SK-N-SH (cell line): ENCODE measurements around the gene IQSEC3. TPM values are rescaled to one million over a fixed set of nuclear protein-coding genes. Genes with fewer than 3 reads are reported as not detected.

Experiments used
- CTCF ChIA-PET: fragments of 300-600, 350-600 bp; formaldehyde crosslinking; extraction: SDS; loops from one replicate; lab custom pipeline; 2021; lab: Yijun Ruan, JAX
- POLR2A ChIA-PET: fragments of 350-600 bp; sonication (Branson Sonifier 250); formaldehyde crosslinking; extraction: SDS; loops from one replicate; lab custom pipeline; 2020; ENCODE audit warnings: antibody characterized with exemption, inconsistent platforms; lab: Yijun Ruan, JAX
- DNase-seq: peaks from one replicate; pipeline ENCODE4 v3.0.0; 2012
- H2AFZ ChIP-seq: fragments of 200-600 bp; sonication (generic); 2 replicates; pipeline ENCODE4 v1.8.1; 2016; ENCODE audit warnings: antibody characterized with exemption, mild to moderate bottlenecking, low read depth
- H3F3A ChIP-seq: fragments of 200-600 bp; sonication (generic); replicated peaks from 2 replicates; pipeline ENCODE3; 2016; ENCODE audit warnings: antibody characterized with exemption, mild to moderate bottlenecking; ENCODE audit not compliant: insufficient read depth
- H3K27ac ChIP-seq, 2 experiments: fragments of 200-500 bp in 1 of 2; fragments of 200-600 bp in 1 of 2; sonication (Bioruptor generic) in 1 of 2; sonication (generic), shearing (Covaris generic) in 1 of 2; 2 replicates each; pipeline versions ENCODE4 v1.5.1 to v1.6.1; 2014 to 2016; ENCODE audit warnings: low read depth in 2 of 2, inconsistent platforms in 1 of 2, low read length in 1 of 2, mild to moderate bottlenecking in 1 of 2, mixed read lengths in 1 of 2
- H3K27me3 ChIP-seq: fragments of 200-600 bp; sonication (generic), shearing (Covaris generic); 2 replicates; pipeline ENCODE4 v1.6.1; 2016; ENCODE audit warnings: mixed run types; ENCODE audit not compliant: insufficient read depth
- H3K36me3 ChIP-seq, 2 experiments: fragments of 200-500 bp in 1 of 2; fragments of 200-600 bp in 1 of 2; sonication (Bioruptor generic) in 1 of 2; sonication (generic) in 1 of 2; replicated peaks in 1 of 2; 2 replicates each; pipeline versions ENCODE3 to v1.5.1; 2014 to 2016; ENCODE audit warnings: low read length in 1 of 2, mild to moderate bottlenecking in 1 of 2; ENCODE audit not compliant: insufficient read depth in 2 of 2, control insufficient read depth in 1 of 2
- H3K4me1 ChIP-seq, 2 experiments: fragments of 200-500 bp in 1 of 2; fragments of 200-600 bp in 1 of 2; sonication (Bioruptor generic) in 1 of 2; sonication (generic), shearing (Covaris generic) in 1 of 2; 2 replicates each; pipeline versions ENCODE4 v1.5.1 to v1.6.1; 2014 to 2016; ENCODE audit warnings: low read depth in 1 of 2, low read length in 1 of 2, mixed run types in 1 of 2; ENCODE audit not compliant: insufficient read depth in 2 of 2, control insufficient read depth in 1 of 2
- H3K4me2 ChIP-seq: fragments of 200-600 bp; sonication (generic), shearing (Covaris generic); 2 replicates; pipeline ENCODE4 v1.6.1; 2017; ENCODE audit warnings: mixed run types
- H3K4me3 ChIP-seq, 2 experiments: fragments of 200-500 bp in 1 of 2; fragments of 200-600 bp in 1 of 2; sonication (Bioruptor generic) in 1 of 2; sonication (generic), shearing (Covaris generic) in 1 of 2; 2 replicates each; pipeline versions ENCODE4 v1.5.1 to v1.8.1; 2014 to 2016; ENCODE audit warnings: low read depth in 2 of 2, inconsistent platforms in 1 of 2, low read length in 1 of 2, mild to moderate bottlenecking in 1 of 2, mixed read lengths in 1 of 2, moderate library complexity in 1 of 2
- H3K79me2 ChIP-seq: fragments of 200-600 bp; sonication (generic); 2 replicates; pipeline ENCODE4 v1.8.1; 2017; ENCODE audit warnings: mild to moderate bottlenecking; ENCODE audit not compliant: insufficient read depth
- H3K9ac ChIP-seq: fragments of 200-600 bp; sonication (generic); 2 replicates; pipeline ENCODE4 v1.6.1; 2017; ENCODE audit warnings: mixed run types
- H3K9me2 ChIP-seq: fragments of 200-600 bp; sonication (generic); 2 replicates; pipeline ENCODE4 v1.6.1; 2017; ENCODE audit warnings: mixed run types
- H3K9me3 ChIP-seq: fragments of 200-600 bp; sonication (generic); 2 replicates; pipeline ENCODE4 v1.6.1; 2017; ENCODE audit warnings: mixed run types, mild to moderate bottlenecking, moderate library complexity
- H4K20me1 ChIP-seq: fragments of 200-600 bp; sonication (generic); 2 replicates; pipeline ENCODE4 v1.6.1; 2017; ENCODE audit warnings: mild to moderate bottlenecking, mixed run types; ENCODE audit not compliant: insufficient read depth
- CHD2 ChIP-seq: fragments of 150-350 bp; IDR thresholded peaks from 2 replicates; pipeline ENCODE4 v1.6.1; 2018; ENCODE audit warnings: low read length; ENCODE audit not compliant: partially characterized antibody
- CTCF ChIP-seq: fragments of 200-600 bp; sonication (generic); IDR thresholded peaks from 2 replicates; pipeline ENCODE4 v1.6.1; 2017; ENCODE audit warnings: antibody characterized with exemption, mild to moderate bottlenecking, moderate library complexity
- EP300 ChIP-seq, 2 experiments: IDR thresholded peaks; 2 replicates each; pipeline versions ENCODE4 v1.4.0 to v1.6.1; 2012; ENCODE audit warnings: borderline replicate concordance in 1 of 2, low read depth in 1 of 2, low read length in 1 of 2
- EZH2phosphoT487 ChIP-seq: fragments of 200-600 bp; sonication (generic); IDR thresholded peaks from 2 replicates; pipeline ENCODE4 v1.6.1; 2017; ENCODE audit warnings: low read depth, mixed run types, mild to moderate bottlenecking, antibody characterized with exemption, moderate library complexity, borderline replicate concordance
- FOXJ3 ChIP-seq: sonication (generic); formaldehyde crosslinking; IDR thresholded peaks from 2 replicates; pipeline ENCODE4 v1.5.1; 2020; ENCODE audit warnings: mild to moderate bottlenecking, missing genetic modification reagents
- FOXM1 ChIP-seq: IDR thresholded peaks from 2 replicates; pipeline ENCODE4 v1.4.0; 2012; ENCODE audit warnings: low read depth, mild to moderate bottlenecking
- GATA2 ChIP-seq: sonication (generic); formaldehyde crosslinking; IDR thresholded peaks from 2 replicates; pipeline ENCODE4 v1.5.0; 2020; ENCODE audit warnings: mild to moderate bottlenecking, missing genetic modification reagents
- MEF2A ChIP-seq: IDR thresholded peaks from 2 replicates; pipeline ENCODE4 v1.4.0; 2012; ENCODE audit warnings: low read depth, borderline replicate concordance
- MXI1 ChIP-seq: IDR thresholded peaks from 2 replicates; pipeline ENCODE4 v1.6.1; 2012; ENCODE audit warnings: mild to moderate bottlenecking, low read depth, low read length, improper control_type of control experiment
- NRF1 ChIP-seq: IDR thresholded peaks from 2 replicates; pipeline ENCODE4 v1.6.1; 2012; ENCODE audit warnings: low read depth, mild to moderate bottlenecking, low read length
- RXRA ChIP-seq: IDR thresholded peaks from 2 replicates; pipeline ENCODE4 v1.4.0; 2012; ENCODE audit warnings: low read depth, mild to moderate bottlenecking, borderline replicate concordance
- SIN3A ChIP-seq: IDR thresholded peaks from 2 replicates; pipeline ENCODE4 v1.6.1; 2012; ENCODE audit warnings: low read depth, mild to moderate bottlenecking, low read length, moderate library complexity, borderline replicate concordance
- SMC3 ChIP-seq: IDR thresholded peaks from 2 replicates; pipeline ENCODE4 v1.6.1; 2012; ENCODE audit warnings: low read depth, low read length, improper control_type of control experiment
- TCF12 ChIP-seq: IDR thresholded peaks from 2 replicates; pipeline ENCODE4 v1.4.0; 2012
- whole genome bisulfite sequencing: methylation state at CpG from one replicate; pipeline ENCODE4 v1.1.6; 2017; ENCODE audit warnings: low lambda C conversion rate; 5-methylcytosine and 5-hydroxymethylcytosine counted together
- polyA plus RNA-seq, 3 experiments: library from polyadenylated mRNA; depleted of rRNA; stranded (reverse); fragments of >200 nt; gene quantifications; 2 replicates each; pipeline ENCODE4 v1.2.3, GENCODE V29; 2012
- TF ChIP-seq, protein P1 (sequence below): fragments of 150-350 bp; IDR thresholded peaks from 2 replicates; pipeline ENCODE4 v1.6.1; 2016; ENCODE audit warnings: mild to moderate bottlenecking, low read depth, low read length
- TF ChIP-seq, protein P2 (sequence below): IDR thresholded peaks from 2 replicates; pipeline ENCODE4 v1.4.0; 2012; ENCODE audit warnings: low read depth, borderline replicate concordance

IQSEC3 gene
- polyA plus RNA-seq, 1 of the 3 experiments (the other 2 are of a cell fraction) = 0.02 TPM

GRCh38 chr12:53735-54730 is 12.5 kb upstream of the IQSEC3 start:
- Histone ChIP-seq H3K79me2 (no peaks in the 10 kb centered on the region), H3K9me2 (no peaks in the 10 kb centered on the region), H2AFZ (no peak overlapping the region), H3K9ac (no peak overlapping the region), H3K4me2 (no peak overlapping the region), H3K4me3 (no peak overlapping the region), H3K36me3 (no peaks in the 10 kb centered on the region), H4K20me1 (no peaks in the 10 kb centered on the region), H3K27me3 (peaks cover 17% of the 10 kb centered on the region; the same call in 1 of the 2 replicates), H3K27ac (no peak overlapping the region), H3K4me1 (no peaks in the 10 kb centered on the region), H3F3A (no peaks in the 10 kb centered on the region), H3K9me3 (no peaks in the 10 kb centered on the region)
- TF ChIP-seq, protein P1, sequence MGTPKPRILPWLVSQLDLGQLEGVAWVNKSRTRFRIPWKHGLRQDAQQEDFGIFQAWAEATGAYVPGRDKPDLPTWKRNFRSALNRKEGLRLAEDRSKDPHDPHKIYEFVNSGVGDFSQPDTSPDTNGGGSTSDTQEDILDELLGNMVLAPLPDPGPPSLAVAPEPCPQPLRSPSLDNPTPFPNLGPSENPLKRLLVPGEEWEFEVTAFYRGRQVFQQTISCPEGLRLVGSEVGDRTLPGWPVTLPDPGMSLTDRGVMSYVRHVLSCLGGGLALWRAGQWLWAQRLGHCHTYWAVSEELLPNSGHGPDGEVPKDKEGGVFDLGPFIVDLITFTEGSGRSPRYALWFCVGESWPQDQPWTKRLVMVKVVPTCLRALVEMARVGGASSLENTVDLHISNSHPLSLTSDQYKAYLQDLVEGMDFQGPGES = no peak
- TF ChIP-seq SIN3A (no peak), MXI1 (no peak), SMC3 (no peak), EZH2phosphoT487 (no peak), GATA2 (CRISPR knock-in tag) (no peak), TCF12 (no peak), FOXJ3 (CRISPR knock-in tag) (no peak), RXRA (no peak), FOXM1 (no peak)
- TF ChIP-seq, protein P2, sequence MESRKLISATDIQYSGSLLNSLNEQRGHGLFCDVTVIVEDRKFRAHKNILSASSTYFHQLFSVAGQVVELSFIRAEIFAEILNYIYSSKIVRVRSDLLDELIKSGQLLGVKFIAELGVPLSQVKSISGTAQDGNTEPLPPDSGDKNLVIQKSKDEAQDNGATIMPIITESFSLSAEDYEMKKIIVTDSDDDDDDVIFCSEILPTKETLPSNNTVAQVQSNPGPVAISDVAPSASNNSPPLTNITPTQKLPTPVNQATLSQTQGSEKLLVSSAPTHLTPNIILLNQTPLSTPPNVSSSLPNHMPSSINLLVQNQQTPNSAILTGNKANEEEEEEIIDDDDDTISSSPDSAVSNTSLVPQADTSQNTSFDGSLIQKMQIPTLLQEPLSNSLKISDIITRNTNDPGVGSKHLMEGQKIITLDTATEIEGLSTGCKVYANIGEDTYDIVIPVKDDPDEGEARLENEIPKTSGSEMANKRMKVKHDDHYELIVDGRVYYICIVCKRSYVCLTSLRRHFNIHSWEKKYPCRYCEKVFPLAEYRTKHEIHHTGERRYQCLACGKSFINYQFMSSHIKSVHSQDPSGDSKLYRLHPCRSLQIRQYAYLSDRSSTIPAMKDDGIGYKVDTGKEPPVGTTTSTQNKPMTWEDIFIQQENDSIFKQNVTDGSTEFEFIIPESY = no peak
- DNase-seq = no peak
- ChIA-PET POLR2A (no interaction called here), CTCF (no interaction called here)
- 9% methylated on average over 4 of the region's 4 CpGs for WGBS

GRCh38 chr12:54750-55535 is 11.6 kb upstream of the IQSEC3 start:
- Histone ChIP-seq H3K27ac (no peak overlapping the region), H3K79me2 (no peaks in the 10 kb centered on the region), H3K4me1 (no peaks in the 10 kb centered on the region), H3K9me3 (no peaks in the 10 kb centered on the region), H2AFZ (no peak overlapping the region), H3K9me2 (no peaks in the 10 kb centered on the region), H3F3A (no peaks in the 10 kb centered on the region), H3K27me3 (peaks cover 17% of the 10 kb centered on the region; the same call in 1 of the 2 replicates), H3K36me3 (no peaks in the 10 kb centered on the region), H4K20me1 (no peaks in the 10 kb centered on the region), H3K4me2 (no peak overlapping the region), H3K9ac (no peak overlapping the region), H3K4me3 (no peak overlapping the region)
- no peak for DNase-seq
- WGBS = 33% methylated on average over 13 of the region's 13 CpGs
- ChIA-PET POLR2A (interaction anchor here (0.6 kb wide), 1 partner anchor 126 kb away, joined by 3 read pairs; no protein-coding TSS in a partner anchor), CTCF (no interaction called here)
- TF ChIP-seq SIN3A (no peak), CHD2 (no peak), CTCF (no peak), EP300 (IDR thresholded peaks at IDR 0.05; ENCODE audit: borderline replicate concordance in 1 of 2, low read depth in 1 of 2, low read length in 1 of 2) (no peak), MEF2A (no peak), NRF1 (no peak), EZH2phosphoT487 (no peak)
